HG03175 (cell line): Measurements from ENCODE around the gene PERM1.
"Not testable (repeated sequence)": the region's sequence is repeated elsewhere in the genome, so short reads cannot be mapped to it uniquely, and the experiment has no call there.

ENCODE experiments used
- ATAC-seq: cut with Tn5 transposase; IDR thresholded peaks from one replicate; pipeline ENCODE4 v1.9.1; 2021; ENCODE audit warnings: mild to moderate bottlenecking, moderate library complexity; ENCODE audit not compliant: unreplicated experiment

Gene PERM1

DNA sequence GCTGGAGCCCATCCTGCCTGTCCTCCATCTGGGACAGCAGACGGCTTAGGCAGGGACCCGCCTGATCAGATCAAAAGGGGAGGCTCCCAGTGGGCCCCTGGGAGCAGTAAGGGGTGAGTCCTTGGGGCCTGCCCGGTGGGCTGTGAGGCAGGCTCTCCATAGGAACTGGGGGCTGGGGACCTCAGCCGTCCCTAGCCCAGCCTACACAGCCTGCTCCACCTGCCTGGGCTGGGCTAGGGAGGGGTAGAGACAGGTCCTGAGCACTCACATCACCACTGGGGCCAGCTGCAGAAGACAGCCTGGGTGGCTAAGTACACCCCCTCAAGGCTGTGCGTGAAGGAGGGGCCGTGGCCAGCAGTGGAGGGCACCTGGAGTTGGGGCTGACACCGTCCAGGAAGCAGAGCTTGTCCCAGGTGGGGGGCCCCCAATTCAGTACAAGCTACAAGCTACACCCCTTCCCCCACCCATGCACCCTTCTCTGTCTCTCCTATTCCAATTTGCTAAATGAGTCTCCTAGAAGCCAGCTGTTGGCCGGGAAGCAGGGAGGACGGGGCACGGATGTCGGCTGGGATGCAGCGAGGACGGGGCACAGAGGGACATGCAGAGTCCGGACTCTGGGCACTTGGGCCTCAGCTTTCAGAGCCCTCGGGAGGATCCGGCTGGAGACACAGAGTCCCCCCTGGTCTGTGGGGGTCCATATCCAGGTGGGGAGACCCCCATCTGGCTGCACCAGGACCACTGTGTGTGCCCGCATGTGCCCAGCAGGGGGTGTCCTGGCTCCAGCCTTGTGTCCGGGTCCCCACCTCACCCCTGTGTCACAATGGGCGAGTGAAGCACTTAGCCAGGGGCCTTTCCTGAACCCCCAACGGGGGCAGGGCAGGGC, 33.1 kb upstream of the PERM1 start:
- no peak for ATAC-seq

GRCh38 chr1:1013922-1014648, 32.2 kb upstream of the PERM1 start:
- ATAC-seq: no peak

- ATAC-seq: peak; percentile 80
Measured at GRCh38 chr1:1013105-1013921, 31.4 kb upstream of the PERM1 start, which contains the start of gene ISG15. ISG15 (plus strand) TSS chr1:1013497; CDS start chr1:1013574, 77 bp downstream.

DNA sequence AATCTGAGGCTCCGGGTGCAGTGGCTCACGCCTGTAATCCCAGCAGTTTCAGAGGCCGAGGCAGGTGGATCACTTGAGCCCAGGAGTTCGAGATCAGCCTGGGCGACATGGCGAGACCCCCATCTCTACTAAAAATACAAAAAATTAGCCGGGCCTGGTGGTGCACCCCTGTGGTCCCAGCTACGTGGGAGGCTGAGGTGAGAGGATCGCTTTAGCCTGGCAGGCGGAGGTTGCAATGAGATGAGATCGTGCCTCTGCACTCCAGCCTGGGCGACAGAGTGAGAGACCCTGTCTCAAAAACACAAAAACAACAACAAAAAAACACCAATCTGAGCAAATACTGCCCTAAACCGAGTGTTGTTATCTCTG, 30.8 kb upstream of the PERM1 start:
- ATAC-seq: not testable (repeated sequence)

- ATAC-seq: no peak
Measured at GRCh38 chr1:1011396-1011949, 29.6 kb upstream of the PERM1 start.

GRCh38 chr1:1010131-1010530, 28.2 kb upstream of the PERM1 start:
- ATAC-seq: not testable (repeated sequence)

GRCh38 chr1:1006305-1007159, 24.6 kb upstream of the PERM1 start:
- no peak for ATAC-seq

DNA sequence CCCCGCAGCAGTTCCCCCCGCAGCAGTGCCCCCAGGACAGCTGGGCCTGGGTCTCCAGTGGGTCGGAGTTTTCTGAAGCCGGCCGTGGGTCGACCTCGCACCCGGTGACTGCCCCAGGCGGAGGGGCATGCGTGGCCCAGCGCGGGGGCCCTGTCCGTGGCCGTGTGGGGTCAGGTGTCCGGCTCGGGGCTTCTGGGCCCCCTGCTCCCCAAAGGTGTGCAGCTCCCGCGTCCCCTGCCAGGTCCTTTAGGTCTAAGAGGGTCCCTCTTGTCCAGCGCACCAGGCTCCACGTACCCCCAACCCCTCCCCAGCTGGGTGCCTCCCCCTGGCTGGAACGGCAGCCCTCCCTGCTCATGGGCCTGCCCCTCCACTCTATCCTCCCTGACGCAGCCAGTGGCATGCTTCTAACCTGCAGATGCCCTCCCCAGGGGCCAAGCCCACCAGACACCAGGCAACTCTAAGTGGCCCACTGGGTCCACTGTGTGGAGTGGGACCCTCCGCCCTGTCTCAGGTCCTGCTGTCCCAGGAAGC, 23.9 kb upstream of the PERM1 start:
- ATAC-seq: no peak

- ATAC-seq: no peak
Measured at GRCh38 chr1:1004780-1005697, 23.1 kb upstream of the PERM1 start.

DNA sequence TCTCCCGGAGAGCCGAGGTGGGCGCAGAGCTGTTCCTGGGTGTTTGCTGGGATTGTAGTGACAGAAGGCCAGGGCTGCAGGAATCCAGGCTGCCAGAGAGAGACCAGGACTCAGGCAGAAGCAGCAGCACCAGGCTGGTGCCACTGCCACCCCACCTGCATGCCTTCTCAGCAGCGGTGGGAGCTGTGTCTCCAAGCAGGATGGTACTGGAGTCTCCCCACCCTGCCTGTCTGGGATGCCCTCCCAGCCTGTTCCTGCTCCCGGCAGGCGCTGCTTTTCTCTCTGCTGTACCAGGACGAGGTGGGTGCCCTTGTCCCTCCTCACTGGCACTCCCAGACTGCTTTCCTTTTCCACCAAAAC, 22.5 kb upstream of the PERM1 start:
- ATAC-seq: no peak

- ATAC-seq: no peak
Measured at GRCh38 chr1:1003618-1004419, 21.9 kb upstream of the PERM1 start.

GRCh38 chr1:1001057-1001783, 19.3 kb upstream of the PERM1 start:
- ATAC-seq: no peak

DNA sequence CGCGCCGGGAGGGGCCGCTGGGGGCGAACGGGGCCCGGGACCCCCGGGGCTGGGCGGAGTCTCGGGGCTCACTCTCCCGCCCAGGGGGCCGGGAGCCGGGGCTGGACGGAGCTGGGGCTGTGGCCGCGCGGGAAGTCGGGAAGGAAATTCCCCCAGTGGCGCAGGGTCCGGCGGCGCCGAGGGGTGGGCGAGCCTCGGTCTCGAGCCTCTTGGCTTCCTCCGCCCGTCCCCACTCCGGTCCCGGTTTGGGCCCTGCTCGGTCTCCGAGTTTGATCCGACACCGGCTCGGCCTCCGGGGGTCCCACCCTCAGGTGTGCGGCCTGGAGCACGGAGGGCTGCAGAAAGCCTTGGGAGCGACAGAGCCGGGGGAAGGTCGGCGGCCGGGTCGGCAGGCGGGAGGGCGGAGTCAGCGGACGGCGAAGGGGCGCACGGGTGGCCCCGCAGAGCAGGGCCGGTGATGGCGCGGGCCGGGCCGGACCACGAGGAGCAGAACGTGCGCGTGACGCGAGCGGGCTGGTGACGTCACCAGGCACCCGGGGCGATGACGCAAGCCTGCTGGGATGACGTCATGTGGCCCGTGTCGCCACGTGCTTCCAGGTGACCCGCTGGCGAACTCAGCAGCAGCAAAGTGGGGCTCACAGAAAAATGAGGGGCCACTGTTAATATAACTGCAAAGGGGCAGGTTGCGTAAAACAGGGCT, 18.6 kb upstream of the PERM1 start:
- ATAC-seq: no peak

DNA sequence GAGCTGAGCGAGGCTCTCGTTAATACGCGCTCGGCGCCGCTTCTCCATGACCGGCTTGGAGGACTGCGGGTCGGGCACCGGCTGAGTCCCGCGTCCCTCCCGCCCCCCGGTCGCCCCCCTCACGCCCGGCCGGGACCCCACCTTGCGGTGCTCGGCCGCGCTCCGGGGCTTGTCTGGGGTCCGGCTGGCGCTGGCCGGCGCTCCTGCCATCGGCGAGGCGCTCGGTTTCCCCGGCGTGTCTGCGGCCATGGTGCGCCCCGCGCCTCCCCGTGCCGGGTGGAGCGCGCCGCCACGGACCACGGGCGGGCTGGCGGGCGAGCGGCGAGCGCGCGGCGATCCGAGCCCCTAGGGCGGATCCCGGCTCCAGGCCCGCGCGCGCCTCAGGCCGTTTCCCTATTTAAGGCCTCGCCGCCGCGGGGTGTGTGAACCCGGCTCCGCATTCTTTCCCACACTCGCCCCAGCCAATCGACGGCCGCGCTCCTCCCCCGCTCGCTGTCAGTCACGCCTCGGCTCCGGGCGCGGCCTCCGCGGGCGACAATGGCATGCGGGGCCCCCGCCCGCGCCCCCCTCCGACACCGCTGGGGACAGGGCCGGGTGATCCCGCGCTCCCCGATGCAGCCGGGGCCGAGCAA, 17.9 kb upstream of the PERM1 start, which contains the start of gene HES4:
Gene HES4, minus strand, starts transcription at position 373 of the 632 bp plus-strand sequence. Its CDS starts 124 bp downstream, at position 249.
- ATAC-seq: no peak

DNA sequence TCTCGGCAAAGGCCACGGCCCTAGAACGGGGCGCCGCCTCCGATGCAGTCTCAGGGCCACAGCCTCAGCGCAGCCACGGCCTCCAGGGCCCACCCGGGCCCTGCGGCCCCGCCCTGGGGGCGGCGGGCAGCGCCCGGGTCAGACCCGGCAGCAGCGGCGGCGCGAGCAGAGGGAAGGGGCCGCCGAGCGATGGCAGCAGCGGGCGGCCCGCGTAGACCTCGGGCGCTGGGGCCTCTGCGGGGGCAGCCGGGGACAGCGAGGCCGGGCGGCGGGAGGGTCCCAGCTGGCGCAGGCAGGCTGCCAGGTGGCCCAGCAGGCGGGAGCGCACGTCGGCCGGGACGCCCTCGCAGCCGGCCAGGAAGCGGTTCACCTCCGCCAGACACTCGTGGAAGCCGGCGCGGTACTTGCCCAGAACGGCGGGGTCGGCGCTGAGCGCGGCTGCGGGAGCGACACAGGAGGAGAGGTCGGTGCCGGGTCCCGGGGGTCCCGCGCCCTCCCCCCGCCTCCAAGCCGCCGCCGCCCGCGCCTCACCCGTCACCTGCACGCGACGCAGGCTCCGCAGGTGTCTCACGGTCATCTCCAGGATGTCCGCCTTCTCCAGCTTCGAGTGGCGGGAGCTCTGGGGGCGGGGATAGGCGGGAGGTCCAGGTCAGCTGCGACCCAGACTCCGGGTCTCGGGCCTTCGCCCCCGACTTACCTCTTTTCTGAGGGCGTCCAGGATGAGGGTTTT, 17.3 kb upstream of the PERM1 start:
- ATAC-seq: no peak

DNA sequence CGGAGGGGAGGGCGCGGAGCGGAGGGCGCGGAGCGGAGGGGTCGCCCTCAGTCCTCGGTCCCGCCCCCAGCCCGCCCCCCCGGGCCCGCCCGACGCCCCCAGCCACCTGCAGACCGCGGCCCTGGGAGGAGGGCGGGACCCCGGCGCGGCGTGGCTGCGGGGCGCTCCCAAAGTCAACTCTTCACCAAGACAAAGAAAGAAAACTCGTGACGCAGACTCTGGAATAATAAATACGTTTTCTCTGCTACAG, 16.8 kb upstream of the PERM1 start:
- ATAC-seq: no peak
